GM18867 (cell line): Measurements from ENCODE around the gene RNF130.
"Not testable (repeated sequence)": the region's sequence is repeated elsewhere in the genome, so short reads cannot be mapped to it uniquely, and the experiment has no call there.

Experiments used
- ATAC-seq: cut with Tn5 transposase; IDR thresholded peaks from one replicate; pipeline ENCODE4 v1.9.1; 2021; ENCODE audit warnings: mild to moderate bottlenecking, moderate library complexity; ENCODE audit not compliant: unreplicated experiment

The RNF130 gene

GRCh38 chr5:180026320-180026719, 45.2 kb downstream of the RNF130 start:
- ATAC-seq, result no peak

GRCh38 chr5:180021900-180022299, 49.7 kb downstream of the RNF130 start:
- ATAC-seq, result no peak

- no peak for ATAC-seq
These were observed 51.4 kb downstream of the RNF130 start for GRCh38 chr5:180020176-180020575.

- no peak for ATAC-seq
These were observed 53.1 kb downstream of the RNF130 start for GRCh38 chr5:180018347-180019060.

GRCh38 chr5:180015523-180015922, 56.0 kb downstream of the RNF130 start:
- not testable (repeated sequence) for ATAC-seq

GRCh38 chr5:180013678-180014077, 57.9 kb downstream of the RNF130 start:
- ATAC-seq, result no peak

- ATAC-seq, result no peak
These were observed 59.2 kb downstream of the RNF130 start for GRCh38 chr5:180012316-180012715.

GRCh38 chr5:180010636-180011035, 60.9 kb downstream of the RNF130 start:
- no peak for ATAC-seq

GRCh38 chr5:180009581-180009980, 62.0 kb downstream of the RNF130 start:
- no peak for ATAC-seq

- no peak for ATAC-seq
These were observed 63.1 kb downstream of the RNF130 start for GRCh38 chr5:180008433-180008832.

GRCh38 chr5:180007582-180007981, 64.0 kb downstream of the RNF130 start:
- ATAC-seq, result no peak

- no peak for ATAC-seq
These were observed 65.4 kb downstream of the RNF130 start for GRCh38 chr5:180006141-180006540.

- ATAC-seq, result no peak
These were observed 68.4 kb downstream of the RNF130 start for GRCh38 chr5:180003127-180003526.

- no peak for ATAC-seq
These were observed 69.8 kb downstream of the RNF130 start for GRCh38 chr5:180001742-180002141.

- ATAC-seq, result no peak
These were observed 70.4 kb downstream of the RNF130 start for GRCh38 chr5:180001136-180001535.

GRCh38 chr5:179998485-179998884, 73.1 kb downstream of the RNF130 start:
- ATAC-seq, result no peak

GRCh38 chr5:179994583-179995323, 76.8 kb downstream of the RNF130 start:
- ATAC-seq, result no peak

GRCh38 chr5:179992855-179993254, 78.7 kb downstream of the RNF130 start:
- not testable (repeated sequence) for ATAC-seq

GRCh38 chr5:179991106-179991505, 80.5 kb downstream of the RNF130 start:
- ATAC-seq, result no peak

- ATAC-seq, result not testable (repeated sequence)
These were observed 81.0 kb downstream of the RNF130 start for GRCh38 chr5:179990525-179990924.

GRCh38 chr5:179986328-179986727, 85.2 kb downstream of the RNF130 start:
- ATAC-seq, result no peak

- no peak for ATAC-seq
These were observed 89.9 kb downstream of the RNF130 start for GRCh38 chr5:179981636-179982035.
